ENCODE measurements around the gene MRPS35.

Gene MRPS35

DNA sequence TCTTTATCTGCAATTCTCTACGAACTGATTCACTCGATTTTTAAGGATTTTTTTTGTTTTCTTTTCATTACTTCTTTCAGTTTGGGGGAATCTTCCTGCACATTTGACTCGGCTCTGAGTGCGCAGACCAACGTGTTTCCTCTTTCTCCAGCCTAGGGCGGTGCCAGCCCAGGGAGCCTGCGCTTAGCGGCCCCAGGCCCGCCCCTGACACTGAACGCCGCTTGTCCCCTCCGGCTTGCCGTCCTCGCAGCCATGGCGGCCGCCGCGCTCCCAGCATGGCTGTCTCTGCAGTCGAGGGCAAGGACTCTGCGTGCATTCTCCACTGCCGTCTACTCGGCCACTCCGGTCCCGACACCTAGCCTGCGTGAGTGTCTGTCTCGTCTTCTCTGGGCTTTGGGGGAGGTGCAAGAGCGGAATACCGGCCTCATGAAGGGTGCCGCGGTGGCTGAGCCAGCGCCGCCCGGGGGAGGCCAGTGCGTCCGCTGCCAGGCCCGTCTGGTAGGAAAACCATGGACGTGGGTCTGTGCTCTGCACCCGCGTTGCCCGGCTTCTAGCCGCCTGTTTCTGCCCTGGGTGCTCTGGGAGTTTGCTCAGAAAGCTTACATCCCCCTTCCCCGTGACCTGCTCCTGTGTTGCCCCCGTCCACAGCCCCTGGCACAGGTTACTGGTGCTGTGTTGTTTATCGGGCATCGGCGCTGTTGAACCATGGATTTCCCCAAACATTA is at the start of gene MRPS35:
MRPS35 (plus strand) TSS at position 241 of the 725 bp plus-strand sequence; CDS start at position 253, 12 bp downstream.
- peak; percentile 80 to 88 for DNase-seq (ENCODE audit: low read depth in 1 of 2, low spot score in 1 of 2)

DNA sequence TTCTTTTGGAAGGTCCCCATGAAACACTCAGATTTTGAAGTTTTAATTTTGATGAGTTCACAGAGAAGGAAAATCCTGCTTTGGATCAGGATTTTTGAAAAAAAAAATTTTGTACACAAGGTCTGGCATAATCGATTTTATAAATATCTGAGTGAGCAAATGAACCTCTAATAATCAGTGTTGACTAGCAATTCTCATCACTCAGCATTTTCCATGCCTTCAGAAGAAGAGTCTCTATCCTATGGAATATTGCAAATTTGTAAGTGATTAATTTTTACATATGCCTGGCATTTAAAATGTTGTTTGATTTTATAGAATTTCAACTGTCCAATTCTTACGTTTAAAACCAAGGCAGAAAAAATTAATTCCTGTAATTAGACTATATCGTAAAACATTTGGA is 44.9 kb upstream of the MRPS35 start:
- no peak for DNase-seq (ENCODE audit: low read depth in 1 of 2, low spot score in 1 of 2)

DNA sequence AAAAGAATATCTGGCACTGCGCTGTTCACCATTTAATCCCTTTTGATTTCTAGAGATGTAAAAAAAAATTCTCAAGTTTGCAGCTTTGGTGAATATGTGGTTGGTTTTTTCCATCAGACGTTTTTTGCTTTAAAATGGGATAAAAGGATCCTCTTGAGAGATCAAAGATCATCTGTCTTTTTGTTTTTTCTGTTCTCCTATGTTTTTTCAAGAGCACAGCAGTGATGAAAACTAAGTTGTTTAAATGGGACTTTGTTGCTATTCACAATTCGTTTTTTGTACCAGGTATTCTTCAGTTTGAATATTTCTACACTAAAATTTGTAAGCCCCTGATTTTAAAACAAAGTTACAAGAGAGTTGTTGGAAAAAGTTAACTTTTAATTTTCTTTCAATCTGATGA is 44.1 kb upstream of the MRPS35 start:
- DNase-seq (ENCODE audit: low read depth in 1 of 2, low spot score in 1 of 2), result no peak

DNA sequence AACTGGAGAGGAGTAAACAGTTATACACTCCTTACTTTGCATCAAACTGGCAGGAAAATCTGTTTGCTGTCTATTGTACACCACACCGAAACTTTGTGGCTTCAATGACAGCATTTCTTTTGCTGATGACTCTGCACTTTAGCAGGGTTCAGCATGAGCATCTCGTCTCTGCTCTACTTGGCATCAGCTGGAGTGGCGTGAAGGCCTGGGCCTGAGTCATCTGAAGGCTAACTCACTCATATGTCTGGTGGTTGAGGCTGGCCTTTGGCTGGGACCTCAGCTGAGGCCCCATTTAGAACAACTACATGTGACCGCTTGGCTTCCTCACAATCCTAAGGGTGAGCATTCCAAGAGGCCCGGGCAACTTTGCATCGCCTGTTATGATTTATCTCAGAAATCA is 43.1 kb upstream of the MRPS35 start:
- DNase-seq (ENCODE audit: low read depth in 1 of 2, low spot score in 1 of 2), result no peak

DNA sequence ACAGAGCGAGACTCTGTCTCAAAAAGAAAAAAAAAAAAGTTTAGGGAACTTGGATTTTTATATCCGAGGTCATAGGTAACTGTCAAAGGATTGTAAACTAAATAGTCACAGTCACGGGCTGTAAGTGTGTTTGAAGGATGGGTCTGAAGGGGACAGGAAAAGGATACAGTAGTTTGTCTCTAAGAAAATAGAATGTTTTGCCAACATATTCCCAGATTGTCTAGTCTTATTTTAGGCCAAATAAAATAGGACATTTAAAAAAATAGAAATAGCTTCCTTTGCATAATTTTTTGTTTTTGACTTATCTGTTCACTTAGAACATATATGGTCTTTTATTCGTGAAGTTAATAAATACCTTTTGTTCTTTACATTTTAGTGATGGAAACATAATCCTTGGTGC is 38.6 kb upstream of the MRPS35 start:
- DNase-seq (ENCODE audit: low read depth in 1 of 2, low spot score in 1 of 2), result no peak

DNA sequence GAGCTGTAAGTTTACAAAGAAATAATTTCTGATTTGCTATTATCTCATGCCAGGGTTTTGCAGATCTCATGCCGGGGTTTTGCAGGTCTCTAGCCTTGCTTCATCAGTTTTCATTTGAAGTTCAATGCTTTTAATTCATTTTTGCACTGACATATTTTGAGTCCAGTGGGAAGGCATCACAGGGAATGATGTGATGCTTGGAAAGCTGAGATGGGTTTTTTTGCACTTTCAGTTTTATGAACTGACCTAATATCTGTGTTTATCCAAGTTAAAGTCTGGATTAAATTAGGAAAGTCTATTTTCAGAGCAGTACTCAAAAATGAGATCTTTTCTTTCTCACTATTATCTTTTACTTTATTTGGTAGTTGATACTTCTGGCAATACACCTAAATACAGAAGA is 38.0 kb upstream of the MRPS35 start:
- no peak for DNase-seq (ENCODE audit: low read depth in 1 of 2, low spot score in 1 of 2)

DNA sequence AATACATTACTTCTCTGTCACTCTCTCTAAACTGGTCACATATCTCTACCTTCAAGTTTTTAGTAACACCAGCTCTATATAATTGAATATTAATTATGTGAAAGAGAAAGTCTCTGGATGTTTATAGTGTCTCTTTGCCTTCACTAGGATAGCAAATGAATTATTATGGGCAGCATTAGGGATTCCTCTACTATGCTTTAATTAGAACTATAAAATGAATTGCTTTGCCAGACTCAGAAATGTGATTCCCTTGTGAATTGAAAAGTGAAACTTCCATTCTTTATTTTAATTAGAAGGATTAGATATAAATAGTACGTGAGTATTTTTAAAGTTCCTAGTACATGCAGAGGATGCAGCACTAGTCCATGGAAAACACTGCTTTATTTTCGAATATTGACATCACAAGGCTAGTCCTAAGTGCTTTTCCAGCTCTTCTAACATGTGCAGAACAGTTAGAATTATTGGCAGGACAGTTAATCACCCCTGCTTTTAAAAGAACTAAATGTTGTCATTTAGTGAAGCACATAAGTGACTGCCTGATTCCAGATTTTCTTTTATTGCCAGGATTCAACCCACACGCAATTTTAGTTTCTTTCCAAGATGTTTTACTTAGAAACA is 37.4 kb upstream of the MRPS35 start:
- DNase-seq (ENCODE audit: low read depth in 1 of 2, low spot score in 1 of 2), result no peak

DNA sequence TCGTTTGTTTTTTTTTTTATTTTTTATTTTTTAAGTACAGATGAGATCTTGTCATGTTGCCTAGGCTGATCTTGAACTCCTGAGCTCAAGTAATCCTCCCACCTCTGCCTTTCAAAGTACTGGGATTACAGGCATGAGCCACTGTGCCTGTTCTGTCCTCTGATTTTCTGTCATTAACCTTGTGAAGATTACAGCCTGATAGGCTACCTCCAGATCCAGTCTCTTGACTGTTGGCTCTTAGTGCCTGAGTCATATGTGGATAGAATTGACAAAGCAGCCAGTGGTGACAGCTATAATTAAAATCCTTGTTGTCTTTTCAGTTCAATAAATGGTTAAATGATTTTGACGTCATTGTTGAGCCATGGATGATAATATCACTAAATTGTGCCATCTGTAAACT is 35.6 kb upstream of the MRPS35 start:
- DNase-seq (ENCODE audit: low read depth in 1 of 2, low spot score in 1 of 2), result no peak

DNA sequence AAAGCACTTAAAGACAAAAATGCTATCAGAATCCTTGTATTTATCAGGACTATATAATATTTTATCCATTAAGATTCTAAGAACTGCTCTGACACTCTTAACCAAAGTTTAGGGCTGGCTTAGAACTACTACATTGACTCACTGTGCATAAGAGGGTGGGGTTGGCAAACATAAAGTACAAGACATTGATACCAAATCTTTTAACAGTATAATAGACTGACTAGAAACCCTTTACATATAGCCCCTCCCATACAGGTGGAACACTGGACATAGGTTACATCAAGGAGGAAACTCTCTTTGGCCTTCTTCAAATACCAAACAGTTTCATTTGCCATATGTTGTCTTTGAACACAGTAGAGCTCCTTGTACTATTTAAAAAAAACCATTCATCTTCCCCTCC is 30.0 kb upstream of the MRPS35 start:
- DNase-seq (ENCODE audit: low read depth in 1 of 2, low spot score in 1 of 2), result no peak

DNA sequence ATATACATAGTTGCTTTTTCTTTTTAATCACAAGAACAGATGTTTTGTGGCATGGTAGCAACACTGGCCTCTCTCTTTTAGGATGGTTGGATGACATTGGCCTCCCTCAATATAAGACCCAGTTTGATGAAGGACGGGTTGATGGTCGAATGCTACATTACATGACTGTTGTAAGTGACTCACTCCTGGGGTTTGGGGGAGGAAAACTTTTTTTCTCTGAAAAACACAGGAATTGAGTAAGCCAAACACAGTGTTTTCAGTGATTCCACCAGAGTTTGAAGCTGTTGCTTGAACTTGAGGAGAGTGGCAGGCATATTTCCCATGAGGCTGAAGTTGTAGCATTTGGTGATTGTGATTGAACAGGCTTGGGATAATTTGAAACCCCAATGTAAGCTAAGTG is 28.1 kb upstream of the MRPS35 start:
- no peak for DNase-seq (ENCODE audit: low read depth in 1 of 2, low spot score in 1 of 2)

DNA sequence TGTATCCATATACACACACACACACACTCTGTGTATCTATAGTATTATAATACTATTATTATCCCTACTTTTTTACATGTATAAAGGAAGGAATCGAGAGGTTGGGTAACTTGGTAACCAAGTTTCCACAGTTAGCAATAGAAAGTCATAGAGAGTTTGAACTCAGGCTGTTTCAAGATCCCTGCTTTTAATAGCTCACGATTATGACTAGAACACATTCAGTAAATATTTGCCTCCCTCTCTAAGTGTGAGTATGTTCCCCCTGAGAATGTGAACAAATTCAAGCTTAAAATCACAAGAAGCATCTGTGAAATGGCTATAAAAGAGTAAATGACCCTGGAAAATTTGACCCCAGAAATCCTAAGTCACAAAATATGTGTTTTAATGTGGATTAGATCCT is 25.4 kb upstream of the MRPS35 start:
- DNase-seq (ENCODE audit: low read depth in 1 of 2, low spot score in 1 of 2), result no peak

DNA sequence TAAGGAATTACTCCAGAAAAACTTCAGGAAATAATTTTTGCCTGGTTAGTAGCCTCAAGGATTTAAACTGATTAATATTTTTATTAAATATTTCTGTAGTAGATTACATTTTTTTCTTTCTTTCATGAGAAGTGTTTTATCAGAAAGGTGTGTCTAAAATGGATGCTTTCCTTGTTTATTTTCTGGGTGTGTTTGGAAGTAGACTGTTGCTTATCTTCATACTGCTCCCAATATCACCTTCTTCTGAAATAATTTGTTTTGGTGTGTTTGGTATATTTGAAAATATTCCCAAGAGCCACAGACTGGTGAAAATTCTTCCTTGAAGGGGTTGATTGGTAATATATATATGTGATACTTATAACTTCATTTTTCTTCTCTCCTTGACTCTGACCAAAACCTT is 24.5 kb upstream of the MRPS35 start:
- no peak for DNase-seq (ENCODE audit: low read depth in 1 of 2, low spot score in 1 of 2)

DNA sequence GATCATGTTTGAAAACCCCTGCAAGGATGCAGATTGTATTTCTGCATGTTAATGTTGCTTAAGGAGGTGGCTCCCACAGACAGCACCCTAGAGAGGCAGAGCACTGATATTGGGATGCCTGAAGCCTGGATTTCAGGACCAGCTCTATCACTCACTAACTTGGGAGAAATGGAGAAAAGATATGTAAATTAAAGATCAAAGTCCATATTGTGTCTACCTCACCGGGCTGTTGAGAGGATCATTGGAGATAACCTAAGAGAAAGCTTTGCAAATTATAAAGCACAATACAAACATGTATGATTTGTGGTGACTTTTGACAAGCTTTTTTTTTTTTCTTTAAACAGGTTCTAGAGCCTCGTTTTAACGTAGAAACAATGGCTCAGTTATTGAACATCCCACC is 22.0 kb upstream of the MRPS35 start:
- DNase-seq (ENCODE audit: low read depth in 1 of 2, low spot score in 1 of 2), result no peak

DNA sequence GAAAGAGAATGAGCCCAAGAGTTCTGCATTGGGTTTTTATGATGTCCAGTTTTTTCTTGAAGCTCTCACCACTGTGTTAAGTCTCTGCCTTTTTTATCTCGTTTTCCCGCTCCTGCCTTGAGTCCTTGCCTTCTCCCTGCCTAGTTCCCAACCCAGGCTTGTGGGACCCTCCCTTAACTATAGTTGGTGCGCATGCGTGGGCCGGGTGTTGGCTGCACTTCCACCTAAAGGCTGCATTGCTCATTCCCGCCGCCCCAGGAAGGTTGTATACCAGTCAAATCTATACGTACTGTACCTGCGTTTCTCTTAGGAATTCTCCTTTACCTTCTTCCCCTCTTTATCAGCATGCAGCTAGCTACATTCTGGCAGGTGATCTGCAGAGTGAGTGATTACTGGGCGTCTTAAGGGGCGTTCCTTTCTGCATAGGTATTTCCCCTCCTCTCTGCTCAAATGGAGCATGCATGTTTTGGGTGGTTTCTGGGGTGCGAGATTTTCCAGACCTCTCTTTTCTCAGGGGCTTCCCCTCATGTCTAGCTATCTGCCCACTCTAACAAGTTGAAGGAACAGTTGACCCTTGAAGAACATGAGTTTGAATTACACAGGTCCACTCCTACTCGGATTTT is 21.0 kb upstream of the MRPS35 start:
- DNase-seq (ENCODE audit: low read depth in 1 of 2, low spot score in 1 of 2), result no peak

DNA sequence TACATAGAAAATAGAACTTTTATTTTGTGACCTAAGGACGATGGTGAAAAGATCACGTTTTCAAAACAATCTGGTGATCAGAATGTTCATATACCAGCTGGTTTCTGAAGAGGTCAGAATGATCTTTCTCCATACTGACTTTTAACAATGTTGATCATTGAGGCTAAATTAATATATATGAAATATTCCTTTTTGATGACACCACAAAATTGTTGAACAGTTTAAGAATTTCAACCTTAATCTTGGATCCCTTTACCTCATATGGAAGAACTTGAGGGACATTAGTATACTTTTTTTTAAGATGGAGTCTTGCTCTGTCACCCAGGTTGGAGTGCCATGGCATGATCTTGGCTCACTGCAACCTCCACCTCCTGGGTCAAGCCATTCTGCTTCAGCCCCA is 17.2 kb upstream of the MRPS35 start:
- no peak for DNase-seq (ENCODE audit: low read depth in 1 of 2, low spot score in 1 of 2)

DNA sequence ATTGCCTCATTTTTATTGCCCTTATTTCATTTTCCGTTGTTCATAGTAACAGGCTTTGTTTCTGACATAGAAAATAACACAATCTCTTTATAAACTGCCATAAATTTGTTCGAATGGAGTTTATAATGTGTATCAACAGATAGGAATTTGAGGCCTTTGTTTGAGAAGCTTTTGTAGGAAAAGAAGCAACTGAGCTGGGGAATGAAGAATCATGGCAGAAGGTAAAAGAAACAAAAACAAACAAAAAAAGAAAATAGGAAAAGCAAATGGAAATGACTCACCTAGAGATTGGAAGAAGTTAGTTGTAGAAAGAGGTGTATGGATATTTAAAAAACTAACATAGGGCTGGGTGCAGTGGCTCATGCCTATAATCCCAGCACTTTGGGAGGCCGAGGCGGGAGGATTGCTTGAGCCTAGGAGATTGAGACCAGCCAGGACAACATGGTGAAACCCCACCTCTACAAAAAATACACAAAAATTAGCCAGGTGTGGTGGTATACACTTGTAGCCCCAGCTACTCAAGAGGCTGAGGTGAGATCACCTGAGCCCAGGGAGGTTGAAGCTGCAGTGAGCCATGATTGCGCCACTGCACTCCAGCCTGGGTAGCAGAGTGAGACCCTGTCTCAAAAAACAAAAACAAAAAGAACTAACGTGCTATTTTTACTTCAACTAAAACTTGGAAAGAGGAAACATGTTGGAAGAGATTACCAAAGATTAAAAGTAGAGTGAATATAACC is 14.9 kb upstream of the MRPS35 start:
- DNase-seq (ENCODE audit: low read depth in 1 of 2, low spot score in 1 of 2), result no peak

DNA sequence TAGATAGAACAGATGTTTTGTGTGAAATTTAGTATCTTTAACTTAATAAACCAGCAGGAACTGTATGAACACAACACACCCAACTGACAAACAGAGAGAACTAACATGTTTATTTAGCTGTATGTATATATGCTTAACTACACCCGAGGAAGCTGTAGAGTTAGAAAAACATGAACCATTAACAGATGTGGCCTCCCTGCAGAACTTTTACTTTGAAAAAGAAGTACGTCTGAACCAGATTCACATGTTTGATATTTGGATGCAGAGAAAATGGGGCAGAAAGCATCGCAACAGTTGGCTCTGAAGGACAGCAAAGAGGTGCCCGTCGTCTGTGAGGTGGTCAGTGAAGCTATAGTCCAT is 14.4 kb upstream of the MRPS35 start, which contains the start of gene REP15:
REP15 (plus strand) TSS at position 155 of the 360 bp plus-strand sequence; CDS start at position 271, 116 bp downstream.
- DNase-seq (ENCODE audit: low read depth in 1 of 2, low spot score in 1 of 2), result no peak

DNA sequence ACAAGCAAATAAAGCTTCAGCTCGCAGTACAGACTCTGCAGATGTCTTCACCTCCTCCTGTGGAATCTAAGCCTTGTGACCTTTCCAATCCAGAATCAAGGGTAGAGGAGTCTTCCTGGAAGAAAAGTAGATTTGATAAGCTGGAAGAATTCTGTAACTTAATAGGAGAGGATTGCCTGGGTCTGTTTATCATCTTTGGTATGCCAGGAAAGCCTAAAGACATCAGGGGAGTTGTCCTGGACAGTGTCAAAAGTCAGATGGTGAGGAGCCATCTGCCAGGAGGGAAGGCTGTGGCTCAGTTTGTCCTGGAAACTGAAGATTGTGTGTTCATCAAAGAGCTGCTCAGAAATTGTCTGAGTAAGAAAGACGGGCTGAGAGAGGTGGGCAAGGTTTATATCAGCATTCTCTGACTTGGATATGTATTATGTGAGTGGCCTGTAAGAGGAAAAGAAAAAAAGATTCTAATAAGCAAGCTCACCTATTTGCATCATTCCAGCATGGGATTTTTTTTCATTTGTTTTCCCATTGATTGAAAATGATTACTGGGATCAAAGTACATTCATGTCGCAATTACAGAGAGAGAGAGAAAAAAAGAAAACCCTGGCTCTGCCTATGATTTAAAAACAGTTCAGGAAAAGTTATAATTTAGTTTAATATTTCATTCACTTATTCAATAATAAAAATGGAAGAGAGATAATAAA is 13.6 kb upstream of the MRPS35 start:
- no peak for DNase-seq (ENCODE audit: low read depth in 1 of 2, low spot score in 1 of 2)

DNA sequence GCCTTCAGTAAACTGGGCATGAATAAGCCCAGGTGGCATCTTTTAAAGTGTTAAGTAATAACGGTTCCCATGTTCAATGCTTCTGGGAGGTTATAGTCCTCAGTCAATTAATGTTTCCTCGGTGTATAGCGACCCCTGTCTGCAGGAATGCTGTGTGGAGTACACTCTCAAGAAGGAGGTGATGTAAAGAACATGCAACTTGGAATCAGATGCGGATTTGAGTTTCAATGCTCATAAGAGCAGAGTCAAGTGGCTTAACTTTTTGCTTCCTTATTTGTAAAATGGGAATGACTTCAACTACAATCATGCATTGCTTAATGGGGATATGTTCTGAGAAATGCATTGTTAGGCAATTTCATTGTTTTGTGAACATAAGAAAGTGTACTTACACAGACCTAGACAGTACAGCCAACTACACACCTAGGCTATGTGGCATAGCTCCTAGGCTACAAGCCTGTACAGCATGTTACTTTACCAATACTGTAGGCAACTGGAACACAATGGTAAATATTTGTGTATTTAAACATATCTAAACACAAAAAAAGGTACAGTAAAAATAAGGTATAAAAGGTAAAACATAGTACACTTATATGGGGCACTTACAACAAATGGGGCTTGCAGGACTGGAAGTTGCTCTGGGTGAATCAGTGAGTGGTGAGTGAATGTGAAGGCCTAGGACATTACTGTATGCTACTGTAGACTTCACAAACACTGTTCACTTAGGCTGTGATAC is 6.7 kb upstream of the MRPS35 start:
- DNase-seq (ENCODE audit: low read depth in 1 of 2, low spot score in 1 of 2), result peak in 1 of 2 donors; percentile 57

DNA sequence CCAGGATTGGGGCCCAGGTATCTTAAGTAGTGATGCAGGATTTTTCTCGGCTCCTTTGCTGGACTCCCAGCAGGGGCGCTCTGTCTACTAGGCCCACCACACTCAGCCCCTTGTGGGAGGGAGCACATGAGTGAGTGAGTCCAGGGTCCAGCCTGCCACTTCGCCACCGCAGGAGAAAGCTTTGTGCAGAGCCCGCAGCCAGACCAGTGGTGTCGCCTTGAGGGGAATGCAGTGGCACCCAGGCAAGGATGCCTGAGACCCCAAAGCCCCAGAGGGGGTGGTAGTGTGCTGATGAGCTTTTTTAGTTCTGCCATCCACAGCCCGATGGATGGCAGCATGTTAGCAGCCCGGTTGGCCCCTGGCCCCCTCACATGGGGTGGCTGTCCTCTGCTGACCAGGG is 5.4 kb upstream of the MRPS35 start:
- DNase-seq (ENCODE audit: low read depth in 1 of 2, low spot score in 1 of 2), result no peak

DNA sequence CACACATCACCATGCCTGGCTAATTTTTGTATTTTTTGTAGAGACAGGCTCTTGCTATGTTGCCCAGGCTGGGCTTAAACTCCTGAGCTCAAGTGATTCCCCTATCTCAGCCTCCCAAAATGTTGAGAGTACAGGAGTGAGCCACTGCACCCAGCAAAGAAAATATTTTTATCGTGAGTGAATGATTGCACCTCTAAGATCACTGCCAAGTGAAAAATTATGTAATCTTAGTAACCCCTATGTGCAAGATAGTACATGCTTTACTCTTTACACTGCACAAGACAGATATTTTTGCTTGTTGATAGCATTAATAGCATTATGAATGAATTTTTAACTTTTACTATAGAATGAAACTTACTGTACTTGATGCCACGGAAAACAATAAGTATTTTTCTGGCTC is 3.4 kb upstream of the MRPS35 start:
- DNase-seq (ENCODE audit: low read depth in 1 of 2, low spot score in 1 of 2), result no peak
